Skin of body (tissue), 2 donors: ENCODE data around the gene TPGS1. TPM values are rescaled to one million over a fixed set of nuclear protein-coding genes. Genes with fewer than 3 reads are reported as not detected.
A peak's percentile ranks its signal among the peaks of the same experiment; 100 is the strongest.

Experiments
- DNase-seq: peaks from one replicate; lab custom pipeline; 2025; lab: John Stamatoyannopoulos, UW
- total RNA-seq: library from RNA; depleted of rRNA; stranded (reverse); fragments of >200 nt; gene quantifications from one replicate; pipeline ENCODE4 v1.2.3, GENCODE V29; 2014

The TPGS1 gene
- total RNA-seq, 1 donor from 2014 or later, result 10.6 TPM

GRCh38 chr19:517721-518597 is 10.7 kb downstream of the TPGS1 start:
- DNase-seq, result peak; percentile 86

GRCh38 chr19:518598-519231 is 11.4 kb downstream of the TPGS1 start:
- no peak for DNase-seq

- DNase-seq, result no peak
Measured at GRCh38 chr19:519449-519865, 12.2 kb downstream of the TPGS1 start.

GRCh38 chr19:522726-523125 is 15.4 kb downstream of the TPGS1 start:
- DNase-seq, result no peak

- no peak for DNase-seq
Measured at GRCh38 chr19:524062-524674, 16.9 kb downstream of the TPGS1 start.

GRCh38 chr19:525029-525428 is 17.7 kb downstream of the TPGS1 start:
- no peak for DNase-seq

- DNase-seq, result no peak
Measured at GRCh38 chr19:525857-526419, 18.6 kb downstream of the TPGS1 start.

- no peak for DNase-seq
Measured at GRCh38 chr19:530134-531008, 23.1 kb downstream of the TPGS1 start.

- peak; percentile 85 for DNase-seq
Measured at GRCh38 chr19:531009-531752, 23.9 kb downstream of the TPGS1 start.

GRCh38 chr19:531753-532560 is 24.7 kb downstream of the TPGS1 start, which contains the start of gene CDC34:
CDC34 (plus strand) TSS chr19:531760; CDS start chr19:531932, 172 bp downstream.
- DNase-seq, result no peak

GRCh38 chr19:532561-533363 is 25.5 kb downstream of the TPGS1 start:
- no peak for DNase-seq

GRCh38 chr19:533364-534058 is 26.2 kb downstream of the TPGS1 start:
- no peak for DNase-seq

GRCh38 chr19:534088-534487 is 26.8 kb downstream of the TPGS1 start:
- no peak for DNase-seq

- no peak for DNase-seq
Measured at GRCh38 chr19:535017-535835, 27.9 kb downstream of the TPGS1 start.

- no peak for DNase-seq
Measured at GRCh38 chr19:536031-536880, 29.0 kb downstream of the TPGS1 start.

GRCh38 chr19:536881-537404 is 29.6 kb downstream of the TPGS1 start:
- DNase-seq, result no peak
